ENCODE data around the gene PSMD4. TPM values are rescaled to one million over a fixed set of nuclear protein-coding genes. Genes with fewer than 3 reads are reported as not detected.

Gene PSMD4
- total and polyA plus RNA-seq, 2 donors (not counting 3 experiments of a cell fraction or from before 2014, with no cell fraction given) = 181 to 266 TPM

- no peaks in the 10 kb centered on the region for H3K27me3 ChIP-seq (ENCODE audit: control insufficient read depth in 2 of 2, insufficient read depth in 2 of 2, low read length in 2 of 2)
These were observed 10.8 kb upstream of the PSMD4 start for GRCh38 chr1:151243683-151244216.

More at GRCh38 chr1:151243683-151244216, 10.8 kb upstream of the PSMD4 start:
- dilution Hi-C loops (cut with MboI; ENCODE audit: extremely low pct_ligation_motif_present, low sequenced_read_pairs) = no loop called here
- Histone ChIP-seq H3K4me3 (replicated peaks in 1 of 3; ENCODE audit: insufficient read depth in 1 of 3, low read depth in 1 of 3, low read length in 3 of 3) (no peak overlapping the region), H3K27ac (ENCODE audit: insufficient read depth, low read depth, low read length) (no peak overlapping the region), H2AFZ (ENCODE audit: low read depth, low read length) (no peak overlapping the region), H3K4me2 (ENCODE audit: insufficient read depth, low read length) (no peak overlapping the region), H3K36me3 (ENCODE audit: control insufficient read depth in 2 of 2, extremely low read depth in 1 of 2, insufficient read depth in 2 of 2, low read length in 2 of 2) (peaks cover 25 to 54% of the 10 kb centered on the region in 2 experiments), H3K4me1 (ENCODE audit: control insufficient read depth, extremely low read depth, insufficient read depth, low read length) (no peaks in the 10 kb centered on the region), H3K9ac (replicated peaks; ENCODE audit: extremely low read depth, insufficient read depth, low read length) (no peak overlapping the region), H3K9me1 (replicated peaks; ENCODE audit: control insufficient read depth, extremely low read depth, insufficient read depth, low read length) (no peaks in the 10 kb centered on the region), H4K20me1 (replicated peaks; ENCODE audit: control insufficient read depth, extremely low read depth, insufficient read depth, low read length) (no peaks in the 10 kb centered on the region), H3K79me2 (ENCODE audit: control insufficient read depth, insufficient read depth, low read length) (no peaks in the 10 kb centered on the region), H3K9me3 (replicated peaks; ENCODE audit: control insufficient read depth, insufficient read depth, low read length) (no peaks in the 10 kb centered on the region)
- CTCF ChIA-PET = interaction anchor here (1.8 to 2.6 kb wide), 2 partner anchors 8 to 144 kb away, joined by 5 to 10 read pairs; no protein-coding TSS in a partner anchor
- DNase-seq (ENCODE audit: low read depth, low spot score) (no peak), FAIRE-seq (no peak)
- intact Hi-C loops (cut with micrococcal nuclease) = no loop called here
- POLR2A ChIA-PET = interaction anchor here (1.2 kb wide), 1 partner anchor 17 kb away, joined by 3 read pairs; no protein-coding TSS in a partner anchor
- BruUV-seq (replicated peaks) = no TSS peak
- TF ChIP-seq CTCF (IDR thresholded peaks at IDR 0.05; ENCODE audit: extremely low read depth in 1 of 2, insufficient read depth in 1 of 2, low read depth in 1 of 2, low read length in 2 of 2) (no peak), MAX (IDR thresholded peaks at IDR 0.05; ENCODE audit: insufficient read depth, insufficient read length) (no peak), GATA2 (IDR thresholded peaks at IDR 0.05; ENCODE audit: insufficient read depth, insufficient read length, low read depth, low read length) (no peak), FOS (IDR thresholded peaks at IDR 0.05; ENCODE audit: borderline replicate concordance, insufficient read depth, low read length) (no peak), EZH2 (IDR thresholded peaks at IDR 0.05; ENCODE audit: borderline replicate concordance, low read depth, low read length, severe bottlenecking) (no peak), POLR2AphosphoS5 (IDR thresholded peaks at IDR 0.05; ENCODE audit: insufficient read depth, low read depth, low read length) (no peak), MYC (IDR thresholded peaks at IDR 0.05; ENCODE audit: low read depth, low read length) (no peak), JUN (IDR thresholded peaks at IDR 0.05; ENCODE audit: borderline replicate concordance, insufficient read depth, insufficient read length, low read depth) (no peak), POLR2A (IDR thresholded peaks at IDR 0.05; ENCODE audit: low read depth, low read length) (no peak)

Data from endothelial cell of umbilical vein (primary cell).